ENCODE results near the gene TMEM171.

Gene TMEM171

DNA sequence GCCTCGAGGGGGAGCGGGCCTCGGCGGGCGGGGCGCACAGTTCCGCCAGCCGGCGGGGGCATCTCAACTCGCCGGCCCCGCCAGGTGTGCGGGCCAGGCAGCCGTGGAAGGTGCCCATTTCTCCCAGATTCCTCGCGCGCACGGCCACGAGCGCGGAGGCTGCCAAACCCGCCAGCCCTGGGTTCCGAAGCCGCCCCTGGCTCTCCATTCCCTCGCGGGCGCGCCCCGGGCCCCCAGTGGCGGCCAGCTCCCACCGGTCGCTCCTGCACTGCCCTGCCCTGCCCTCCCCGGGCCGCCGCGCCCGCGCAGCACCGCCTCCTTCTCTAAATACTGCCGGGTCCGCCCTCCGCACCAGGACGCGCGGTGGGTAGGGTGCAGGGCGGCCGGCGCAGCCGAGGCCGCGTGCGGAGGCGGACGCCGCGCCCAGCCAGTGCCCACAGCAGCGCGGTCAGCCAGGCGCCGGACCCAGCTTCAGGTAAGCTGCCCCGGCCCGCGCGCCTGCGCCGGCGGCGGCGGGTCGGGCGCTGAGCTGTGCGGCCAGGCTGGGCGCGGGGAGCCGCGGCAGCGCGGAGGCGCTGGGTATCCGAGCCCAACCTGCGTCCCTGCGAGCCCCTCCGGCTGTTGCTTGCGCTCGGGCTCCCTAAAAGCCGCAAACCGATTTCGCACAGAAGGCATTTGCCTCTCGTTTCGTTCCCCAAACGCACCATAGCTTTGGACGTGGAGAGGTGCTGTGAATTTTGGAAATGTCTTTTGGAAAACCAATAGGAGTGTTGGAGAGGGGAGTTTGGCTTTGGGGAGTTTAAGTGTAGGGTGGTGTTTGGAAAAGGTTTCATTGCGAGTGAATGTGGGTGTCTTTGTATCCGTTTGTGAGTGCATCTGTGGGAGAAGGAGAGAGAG, at the start of gene TMEM171:
TSS of gene TMEM171 (plus strand) at position 354 of the 897 bp plus-strand sequence. CDS start 2,799 bp downstream, outside the sequence.
- peak; percentile 26 for DNase-seq

GRCh38 chr5:73081093-73081492, 39.3 kb upstream of the TMEM171 start:
- DNase-seq = no peak

DNA sequence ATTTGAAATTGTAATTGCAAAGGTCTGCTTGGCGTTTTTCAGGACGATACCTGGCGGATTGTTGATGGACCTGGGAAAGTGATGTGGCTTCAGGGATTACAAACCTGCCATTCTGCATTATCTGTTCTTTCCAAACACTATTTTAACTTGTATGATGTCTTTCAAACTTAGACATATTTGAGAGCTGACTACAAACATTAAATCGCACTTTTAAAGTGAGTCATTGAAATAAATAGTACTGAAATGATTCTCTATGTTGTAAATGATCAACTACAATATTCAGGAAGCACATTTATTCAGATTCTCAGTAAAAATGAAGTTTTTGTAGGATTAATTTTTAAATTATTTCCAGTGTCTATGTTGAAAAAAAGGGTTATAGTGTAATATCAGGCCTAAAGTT, 32.3 kb upstream of the TMEM171 start:
- DNase-seq = no peak

GRCh38 chr5:73093943-73094342, 26.4 kb upstream of the TMEM171 start:
- no peak for DNase-seq

DNA sequence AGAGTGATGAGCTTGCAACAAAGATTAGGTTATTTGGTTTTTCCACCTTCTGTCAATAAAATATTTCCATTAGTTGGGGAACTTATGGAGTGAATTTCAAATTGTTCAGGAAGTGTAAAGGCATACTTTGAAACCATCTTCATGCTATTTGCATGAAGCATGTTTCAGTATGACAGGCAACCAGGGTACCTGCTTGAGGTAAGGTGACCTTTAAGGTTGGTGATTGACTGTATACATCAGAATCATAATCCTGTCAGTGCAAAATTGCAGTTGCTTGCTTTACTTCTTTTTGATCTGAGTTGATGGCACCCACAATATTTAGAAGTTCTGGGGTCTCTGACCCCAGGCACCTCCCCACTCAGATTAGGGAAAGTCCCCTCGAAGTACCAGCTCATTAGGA, 26.0 kb upstream of the TMEM171 start:
- DNase-seq = no peak

DNA sequence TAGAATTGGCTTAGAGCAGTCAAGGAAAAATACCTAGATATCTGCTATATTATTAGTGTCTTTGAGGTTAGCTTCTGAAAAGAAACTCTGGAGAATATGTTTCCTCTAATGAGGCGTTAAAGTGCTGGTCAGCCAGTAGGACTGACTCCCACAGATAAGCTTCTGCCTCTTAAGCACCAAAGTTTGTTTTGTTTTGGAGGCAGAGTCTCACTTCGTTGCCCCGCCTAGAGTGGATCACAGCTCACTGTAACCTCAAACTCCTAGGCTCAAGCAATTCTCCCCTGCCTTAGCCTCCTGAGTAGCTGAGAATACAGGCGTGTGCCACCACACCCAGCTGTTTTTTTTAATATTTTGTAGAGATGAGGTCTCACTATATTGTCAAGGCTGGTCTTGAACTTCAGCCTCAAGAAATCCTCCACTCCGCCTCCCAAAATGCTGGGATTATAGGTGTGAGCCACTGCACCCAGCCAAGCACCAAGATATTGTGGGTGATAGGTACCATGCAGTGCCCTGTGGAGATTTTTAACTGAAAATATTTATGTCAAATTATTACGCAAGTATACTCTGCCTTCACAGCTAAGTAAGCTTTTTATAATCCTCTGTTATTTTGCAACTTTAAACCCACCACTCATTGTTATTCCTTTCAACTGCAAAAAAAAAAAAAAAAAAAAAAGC, 24.7 kb upstream of the TMEM171 start:
- no peak for DNase-seq

DNA sequence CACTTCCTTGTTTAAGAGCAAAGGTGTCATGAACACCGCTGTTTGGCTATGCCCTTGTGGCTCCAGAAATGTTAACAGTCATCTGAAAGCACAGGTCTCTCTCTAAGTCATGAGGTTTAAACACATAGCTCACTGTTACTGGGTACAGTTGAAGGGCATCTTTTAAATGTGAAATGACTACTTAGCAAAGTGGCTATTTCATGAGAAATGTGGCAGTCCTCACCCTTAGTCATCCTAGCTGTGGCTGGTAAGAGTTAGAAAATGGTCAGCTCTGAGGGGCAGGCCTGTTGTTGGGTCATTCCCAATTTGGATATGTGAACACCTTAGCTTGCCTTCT, 24.2 kb upstream of the TMEM171 start:
- no peak for DNase-seq

DNA sequence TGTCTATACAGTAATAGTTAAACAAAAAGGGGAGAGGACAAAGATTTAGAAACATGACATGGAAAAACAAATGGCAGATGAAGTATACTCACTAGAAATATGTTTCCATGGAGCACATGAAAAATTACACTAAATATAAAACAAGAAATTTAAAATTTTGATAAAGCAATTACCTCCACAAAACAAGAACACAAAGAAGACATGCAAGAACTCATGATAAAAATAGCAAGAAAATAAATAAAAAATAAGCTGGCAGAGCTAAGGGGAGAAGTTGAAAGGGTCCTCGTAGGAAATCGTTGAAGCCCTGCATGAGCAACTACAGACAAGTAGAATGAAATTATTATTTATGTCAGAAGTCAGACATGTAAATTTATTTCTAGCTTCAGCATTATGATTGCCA, 22.6 kb upstream of the TMEM171 start:
- no peak for DNase-seq

GRCh38 chr5:73100109-73100508, 20.3 kb upstream of the TMEM171 start:
- no peak for DNase-seq

GRCh38 chr5:73103870-73104299, 16.5 kb upstream of the TMEM171 start:
- DNase-seq = peak; percentile 52

GRCh38 chr5:73104326-73104725, 16.0 kb upstream of the TMEM171 start:
- peak; percentile 20 for DNase-seq

DNA sequence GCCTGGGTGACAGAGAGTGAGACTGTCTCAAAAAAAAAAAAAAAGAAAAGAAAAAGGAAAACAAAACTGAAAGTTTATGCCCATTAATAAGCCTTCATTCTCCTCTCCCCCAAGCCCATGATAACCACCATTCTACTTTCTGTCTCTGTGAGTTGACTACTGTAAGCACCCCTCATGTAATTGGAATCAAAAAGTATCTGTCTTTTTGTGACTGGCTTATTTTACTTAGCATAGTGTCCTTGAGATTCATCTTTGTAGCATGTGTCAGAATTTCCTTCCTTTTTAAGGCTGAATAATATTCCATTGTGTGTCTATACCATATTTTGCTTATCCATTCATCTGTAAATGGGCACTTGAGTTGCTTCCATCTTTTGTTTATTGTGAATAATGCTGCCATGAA, 14.0 kb upstream of the TMEM171 start:
- DNase-seq = no peak

- DNase-seq = no peak
These were observed 10.2 kb upstream of the TMEM171 start for GRCh38 chr5:73110190-73110589.

DNA sequence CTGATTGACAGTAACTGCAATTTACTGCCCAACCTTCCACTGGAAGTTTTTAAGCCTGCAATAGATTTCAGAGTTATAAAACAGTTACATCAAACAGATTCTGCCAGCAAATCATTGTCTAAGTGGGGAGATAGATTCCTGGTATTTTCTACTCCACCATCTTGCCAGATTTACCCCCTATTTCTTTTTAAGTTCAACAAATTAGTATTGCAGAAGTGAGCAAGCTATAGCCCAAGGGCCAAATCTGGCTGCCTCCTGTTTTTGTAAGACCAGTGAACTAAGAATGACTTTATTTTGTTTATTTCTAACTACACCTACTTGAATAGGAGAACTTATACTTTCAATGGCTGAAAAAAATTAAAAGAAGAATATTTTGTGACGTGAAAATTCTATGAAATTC, 8.8 kb upstream of the TMEM171 start:
- no peak for DNase-seq

DNA sequence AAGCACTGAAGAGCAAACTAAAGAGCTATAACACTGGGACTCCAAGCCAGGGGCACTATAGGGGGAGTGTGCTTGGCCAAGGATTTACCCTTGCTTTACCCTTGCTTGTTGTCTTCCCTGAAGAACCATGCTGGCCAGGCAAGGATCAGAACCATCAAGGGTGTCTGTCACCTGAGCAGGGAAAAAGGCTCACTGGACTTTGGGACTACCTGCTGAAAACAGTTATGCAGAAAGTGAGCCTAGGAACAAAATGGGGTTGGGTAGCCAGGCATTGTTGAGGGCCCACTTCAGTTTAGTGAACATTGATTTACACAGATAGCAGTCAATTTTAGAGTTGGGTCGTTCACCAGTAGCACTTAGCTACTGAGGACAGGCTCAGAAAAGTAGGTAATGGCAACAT, 8.0 kb upstream of the TMEM171 start:
- no peak for DNase-seq

- no peak for DNase-seq
These were observed 6.2 kb upstream of the TMEM171 start for GRCh38 chr5:73114044-73114688.

GRCh38 chr5:73115399-73116051, 4.8 kb upstream of the TMEM171 start:
- DNase-seq = no peak

DNA sequence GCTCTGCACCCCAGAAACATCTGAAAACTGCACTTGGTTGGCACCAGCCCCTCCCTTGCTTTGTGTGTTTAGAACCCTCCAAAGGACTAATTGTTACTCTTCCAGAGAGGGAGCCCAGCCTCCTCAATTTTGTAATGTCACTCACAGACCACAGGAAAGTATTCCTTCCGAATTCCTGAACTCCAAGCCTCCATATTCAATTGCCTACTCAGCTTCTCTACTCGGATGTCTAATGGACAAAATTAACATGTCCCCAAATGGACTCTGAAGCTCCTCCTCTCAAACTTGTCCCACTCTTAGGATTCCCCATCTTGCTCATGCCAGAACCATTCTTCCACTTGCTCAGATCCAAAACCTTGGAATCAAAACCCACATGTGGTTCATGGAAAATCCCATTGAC, 3.9 kb upstream of the TMEM171 start:
- DNase-seq = no peak

DNA sequence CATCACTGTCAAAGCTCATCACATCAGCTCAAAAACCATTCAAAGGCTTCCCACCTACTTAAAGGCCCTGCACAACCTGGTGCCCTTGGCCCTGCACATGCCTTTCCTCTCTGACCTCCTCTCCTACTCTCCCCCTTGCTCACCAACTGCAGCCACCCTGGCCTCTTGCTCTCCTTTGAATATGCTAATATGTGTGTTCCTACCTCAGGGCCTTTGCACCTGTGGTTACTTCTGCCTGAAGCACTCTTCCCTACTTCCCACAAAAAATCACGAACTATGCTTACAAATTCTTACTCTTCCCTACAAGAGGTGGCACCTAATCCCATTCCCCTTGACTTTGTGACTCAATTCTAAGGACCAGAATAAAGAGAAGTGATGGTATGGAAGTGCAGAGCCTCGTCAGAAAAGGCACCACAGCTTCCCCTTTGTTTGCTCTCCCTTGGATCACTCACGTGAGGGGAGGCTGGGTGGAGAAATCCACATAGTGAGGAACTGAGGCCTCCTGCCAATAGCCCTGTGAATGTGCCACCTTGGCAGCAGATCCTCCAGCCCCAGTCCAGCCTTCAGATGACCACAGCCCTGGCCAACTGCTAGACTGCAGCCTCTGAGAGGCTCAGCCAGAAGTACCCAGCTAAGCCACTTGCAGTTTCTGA, 3.2 kb upstream of the TMEM171 start:
- no peak for DNase-seq

DNA sequence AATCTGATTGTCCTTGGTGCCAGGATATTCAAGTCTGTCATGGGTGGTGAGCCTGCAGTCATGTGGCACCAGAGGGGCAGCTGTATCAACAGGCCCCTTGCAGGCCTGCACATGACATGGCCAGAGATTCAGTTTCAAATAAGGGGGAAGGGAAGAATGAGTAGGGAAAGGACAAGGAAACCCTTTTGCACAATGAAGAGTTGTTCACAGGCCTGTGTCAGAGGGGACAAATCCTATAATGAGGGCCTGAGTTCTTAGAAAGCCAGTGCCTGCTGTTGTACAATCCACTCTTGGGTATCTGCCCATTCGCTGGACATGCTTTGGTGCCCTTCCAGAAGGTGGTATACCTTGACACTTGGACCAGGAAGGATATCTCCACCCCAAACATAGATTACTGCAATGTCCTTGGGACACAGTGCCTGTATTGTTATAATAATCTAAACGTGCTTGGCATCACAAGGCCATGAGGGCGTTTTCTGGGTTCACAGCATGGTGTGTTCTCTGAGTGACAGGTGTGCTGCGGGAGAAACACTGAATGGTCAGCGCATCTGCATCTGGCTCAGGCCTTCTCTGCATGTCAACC, 1.9 kb upstream of the TMEM171 start:
- DNase-seq = peak; percentile 10

DNA sequence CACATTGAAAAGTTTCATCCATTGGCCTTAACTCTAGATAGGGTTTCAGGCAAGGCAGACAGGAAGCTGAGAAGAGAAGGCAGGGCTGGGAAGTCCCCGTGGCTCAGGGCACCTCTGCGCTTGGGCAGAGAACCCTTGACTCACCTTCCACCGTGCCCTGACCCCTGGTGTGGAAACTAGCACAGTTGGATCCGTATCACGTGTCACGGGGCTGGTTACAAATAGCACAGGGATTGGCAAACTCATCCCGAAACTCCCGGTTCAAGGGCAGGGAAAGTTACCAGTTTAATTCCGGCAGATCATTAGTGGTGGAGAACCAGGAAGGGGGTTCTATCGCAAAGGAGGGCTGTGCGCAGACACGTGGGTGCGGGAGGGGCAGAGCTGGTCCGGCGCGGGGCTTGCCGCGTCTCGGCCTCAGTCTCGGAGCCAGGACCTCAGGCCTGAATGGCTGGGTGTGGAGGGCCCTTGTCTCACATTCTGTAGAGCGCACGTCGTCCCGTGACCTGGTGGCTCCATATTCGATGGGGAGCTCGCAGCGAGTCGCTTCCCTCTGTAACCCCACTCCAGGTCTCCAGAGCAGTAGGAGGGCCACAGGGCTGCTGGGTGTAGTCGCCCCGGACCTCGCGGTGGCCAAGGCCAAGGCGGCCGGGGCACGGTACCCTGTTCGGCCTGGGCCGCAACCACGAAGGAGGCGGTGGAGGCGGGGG, 771 bp upstream of the TMEM171 start:
- no peak for DNase-seq

DNA sequence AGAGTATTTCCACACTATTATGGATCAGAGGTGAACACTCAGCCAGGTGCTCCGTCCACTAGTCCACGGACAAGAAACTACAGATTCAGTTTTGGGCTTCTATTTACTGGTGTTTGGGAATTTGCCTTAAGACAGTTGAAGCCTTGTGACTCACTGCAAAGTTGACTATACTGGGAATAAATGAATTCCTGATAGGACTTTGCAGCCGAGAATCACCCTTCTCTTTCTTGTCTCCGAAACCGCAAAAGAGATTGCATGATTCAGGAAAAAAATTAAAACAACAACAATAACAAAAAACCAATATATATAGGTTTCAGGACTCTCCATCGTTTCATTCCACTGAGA, 716 bp downstream of the TMEM171 start:
- DNase-seq = no peak

Measured in NCI-H1092 treated with DMSO at 0.1 percent for 48 hours (cell line).